D341Med (cell line): ENCODE data around the gene PRKAR1A.
"Not testable (repeated sequence)": the region's sequence is repeated elsewhere in the genome, so short reads cannot be mapped to it uniquely, and the experiment has no call there.

Experiments
- DNase-seq: peaks from one replicate; pipeline ENCODE4 v3.0.0; 2012; ENCODE audit warnings: low spot score

Gene PRKAR1A

GRCh38 chr17:68511671-68512246, 471 bp upstream of the PRKAR1A start:
- DNase-seq: peak; percentile 92

- DNase-seq: peak; percentile 52
Measured at GRCh38 chr17:68512960-68513474, 787 bp downstream of the PRKAR1A start.

- DNase-seq: no peak
Measured at GRCh38 chr17:68513932-68514331, 1.7 kb downstream of the PRKAR1A start.

GRCh38 chr17:68514831-68515635, 2.8 kb downstream of the PRKAR1A start:
- no peak for DNase-seq

- no peak for DNase-seq
Measured at GRCh38 chr17:68516732-68517131, 4.5 kb downstream of the PRKAR1A start.

GRCh38 chr17:68517605-68518004, 5.4 kb downstream of the PRKAR1A start:
- not testable (repeated sequence) for DNase-seq

GRCh38 chr17:68518063-68518815, 6.0 kb downstream of the PRKAR1A start:
- no peak for DNase-seq

- not testable (repeated sequence) for DNase-seq
Measured at GRCh38 chr17:68519051-68519450, 6.8 kb downstream of the PRKAR1A start.

- DNase-seq: no peak
Measured at GRCh38 chr17:68519911-68520310, 7.7 kb downstream of the PRKAR1A start.

- DNase-seq: no peak
Measured at GRCh38 chr17:68522266-68522665, 10.0 kb downstream of the PRKAR1A start.

- no peak for DNase-seq
Measured at GRCh38 chr17:68526548-68526947, 14.3 kb downstream of the PRKAR1A start.

- no peak for DNase-seq
Measured at GRCh38 chr17:68527314-68527713, 15.1 kb downstream of the PRKAR1A start.

GRCh38 chr17:68531252-68531651, 19.0 kb downstream of the PRKAR1A start:
- DNase-seq: no peak

GRCh38 chr17:68532826-68533225, 20.6 kb downstream of the PRKAR1A start:
- no peak for DNase-seq

GRCh38 chr17:68533887-68534694, 21.9 kb downstream of the PRKAR1A start:
- no peak for DNase-seq

- DNase-seq: no peak
Measured at GRCh38 chr17:68534695-68535088, 22.5 kb downstream of the PRKAR1A start.

- no peak for DNase-seq
Measured at GRCh38 chr17:68535922-68536321, 23.7 kb downstream of the PRKAR1A start.

GRCh38 chr17:68539548-68540467, 27.6 kb downstream of the PRKAR1A start:
- no peak for DNase-seq

GRCh38 chr17:68540981-68541380, 28.8 kb downstream of the PRKAR1A start:
- DNase-seq: no peak

GRCh38 chr17:68541816-68542215, 29.6 kb downstream of the PRKAR1A start:
- DNase-seq: no peak
